ENCODE data around the gene ZNF460.

Gene ZNF460

GRCh38 chr19:57282011-57282643 is 1.8 kb downstream of the ZNF460 start:
- no peak for DNase-seq

- DNase-seq, result no peak
Observed at GRCh38 chr19:57288373-57288772, 8.1 kb downstream of the ZNF460 start.

- DNase-seq, result no peak
Observed at GRCh38 chr19:57290970-57291369, 10.7 kb downstream of the ZNF460 start.

GRCh38 chr19:57292547-57292946 is 12.3 kb downstream of the ZNF460 start:
- DNase-seq, result no peak

GRCh38 chr19:57293719-57294118 is 13.4 kb downstream of the ZNF460 start:
- no peak for DNase-seq

- no peak for DNase-seq
Observed at GRCh38 chr19:57302020-57302465, 21.8 kb downstream of the ZNF460 start.

- DNase-seq, result no peak
Observed at GRCh38 chr19:57302727-57303401, 22.6 kb downstream of the ZNF460 start.

GRCh38 chr19:57305056-57305455 is 24.8 kb downstream of the ZNF460 start:
- DNase-seq, result no peak

GRCh38 chr19:57308514-57308913 is 28.2 kb downstream of the ZNF460 start:
- no peak for DNase-seq

GRCh38 chr19:57310792-57311191 is 30.5 kb downstream of the ZNF460 start:
- no peak for DNase-seq

GRCh38 chr19:57314146-57314545 is 33.9 kb downstream of the ZNF460 start:
- DNase-seq, result no peak

- DNase-seq, result no peak
Observed at GRCh38 chr19:57317503-57317902, 37.2 kb downstream of the ZNF460 start.

GRCh38 chr19:57319869-57320179 is 39.5 kb downstream of the ZNF460 start:
- no peak for DNase-seq

- peak; percentile 88 for DNase-seq
Observed at GRCh38 chr19:57320180-57321084, 40.1 kb downstream of the ZNF460 start, which contains the start of gene ZNF543. Gene ZNF543 (plus strand): TSS chr19:57320472. CDS start chr19:57320854, 382 bp downstream.

GRCh38 chr19:57321116-57321515 is 40.8 kb downstream of the ZNF460 start:
- no peak for DNase-seq

- no peak for DNase-seq
Observed at GRCh38 chr19:57321751-57322150, 41.5 kb downstream of the ZNF460 start.

GRCh38 chr19:57324992-57325391 is 44.7 kb downstream of the ZNF460 start:
- DNase-seq, result no peak

- no peak for DNase-seq
Observed at GRCh38 chr19:57327993-57328392, 47.7 kb downstream of the ZNF460 start.

GRCh38 chr19:57334191-57334590 is 53.9 kb downstream of the ZNF460 start:
- DNase-seq, result no peak

GRCh38 chr19:57338877-57339276 is 58.6 kb downstream of the ZNF460 start:
- DNase-seq, result no peak

- DNase-seq, result no peak
Observed at GRCh38 chr19:57342582-57342981, 62.3 kb downstream of the ZNF460 start.
